ENCODE results near the gene TMTC2. TPM values are rescaled to one million over a fixed set of nuclear protein-coding genes. Genes with fewer than 3 reads are reported as not detected.

TMTC2 gene
- 20.5 and 24.2 TPM in 2 replicates for total RNA-seq

GRCh38 chr12:82686168-82687020, at the start of gene TMTC2:
Gene TMTC2 (plus strand): TSS chr12:82686906.

Small RNA genes lying within 50 kb of the gene (small RNA-seq; reads per million reads assigned to genes)
- not detected for gene RNU6-977P
